ENCODE results near the gene GPX7. TPM values are rescaled to one million over a fixed set of nuclear protein-coding genes. Genes with fewer than 3 reads are reported as not detected.

Gene GPX7
- total RNA-seq, 1 donor, result 73.5 TPM

DNA sequence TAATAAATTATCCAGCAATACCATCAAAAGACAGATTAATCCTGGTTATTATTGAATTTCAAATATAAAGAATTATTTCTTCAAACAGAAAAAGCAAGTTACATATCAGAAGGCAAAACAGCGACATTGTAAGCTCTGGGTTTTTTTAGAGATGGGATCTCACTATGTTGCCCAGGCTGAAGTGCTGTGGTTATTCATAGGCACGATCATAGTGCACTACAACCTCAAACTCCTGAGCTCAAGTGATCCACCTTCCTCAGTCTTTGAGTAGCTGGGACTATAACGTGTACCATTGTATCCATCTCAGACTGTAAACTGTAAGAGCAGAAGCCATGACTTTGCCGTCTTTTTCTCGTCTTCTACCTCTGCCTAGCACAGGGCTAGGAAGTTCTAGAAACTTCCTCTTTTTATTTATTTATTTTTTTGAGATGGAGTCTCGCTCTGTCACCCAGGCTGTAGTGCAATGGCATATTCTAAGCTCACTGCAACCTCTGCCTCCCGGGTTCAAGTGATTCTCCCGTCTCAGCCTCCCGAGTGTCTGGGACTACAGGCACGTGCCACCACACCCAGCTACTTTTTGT, 20.0 kb upstream of the GPX7 start:
- Histone ChIP-seq H3K27ac (ENCODE audit: low read depth, low read length) (no peak overlapping the region), H3K36me3 (ENCODE audit: insufficient read depth, low read length) (no peaks in the 10 kb centered on the region), H4K20me1 (ENCODE audit: insufficient read depth, low read length) (no peaks in the 10 kb centered on the region), H3K4me3 (ENCODE audit: insufficient read depth, low read length) (no peak overlapping the region), H3K4me1 (ENCODE audit: insufficient read depth, low read length) (no peaks in the 10 kb centered on the region), H3K79me2 (ENCODE audit: insufficient read depth, low read length) (no peaks in the 10 kb centered on the region), H3K4me2 (ENCODE audit: insufficient read depth, low read length) (no peak overlapping the region), H2AFZ (ENCODE audit: low read length) (no peak overlapping the region), H3K9me3 (ENCODE audit: low read depth, low read length) (no peaks in the 10 kb centered on the region), H3K27me3 (ENCODE audit: insufficient read depth, low read length) (peaks cover 11% of the 10 kb centered on the region)
- TF ChIP-seq, protein P1, sequence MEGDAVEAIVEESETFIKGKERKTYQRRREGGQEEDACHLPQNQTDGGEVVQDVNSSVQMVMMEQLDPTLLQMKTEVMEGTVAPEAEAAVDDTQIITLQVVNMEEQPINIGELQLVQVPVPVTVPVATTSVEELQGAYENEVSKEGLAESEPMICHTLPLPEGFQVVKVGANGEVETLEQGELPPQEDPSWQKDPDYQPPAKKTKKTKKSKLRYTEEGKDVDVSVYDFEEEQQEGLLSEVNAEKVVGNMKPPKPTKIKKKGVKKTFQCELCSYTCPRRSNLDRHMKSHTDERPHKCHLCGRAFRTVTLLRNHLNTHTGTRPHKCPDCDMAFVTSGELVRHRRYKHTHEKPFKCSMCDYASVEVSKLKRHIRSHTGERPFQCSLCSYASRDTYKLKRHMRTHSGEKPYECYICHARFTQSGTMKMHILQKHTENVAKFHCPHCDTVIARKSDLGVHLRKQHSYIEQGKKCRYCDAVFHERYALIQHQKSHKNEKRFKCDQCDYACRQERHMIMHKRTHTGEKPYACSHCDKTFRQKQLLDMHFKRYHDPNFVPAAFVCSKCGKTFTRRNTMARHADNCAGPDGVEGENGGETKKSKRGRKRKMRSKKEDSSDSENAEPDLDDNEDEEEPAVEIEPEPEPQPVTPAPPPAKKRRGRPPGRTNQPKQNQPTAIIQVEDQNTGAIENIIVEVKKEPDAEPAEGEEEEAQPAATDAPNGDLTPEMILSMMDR (IDR thresholded peaks at IDR 0.05; ENCODE audit: extremely low read depth, low read depth, low read length), result no peak
- no peak for DNase-seq (ENCODE audit: insufficient read length, low spot score, missing footprints)

DNA sequence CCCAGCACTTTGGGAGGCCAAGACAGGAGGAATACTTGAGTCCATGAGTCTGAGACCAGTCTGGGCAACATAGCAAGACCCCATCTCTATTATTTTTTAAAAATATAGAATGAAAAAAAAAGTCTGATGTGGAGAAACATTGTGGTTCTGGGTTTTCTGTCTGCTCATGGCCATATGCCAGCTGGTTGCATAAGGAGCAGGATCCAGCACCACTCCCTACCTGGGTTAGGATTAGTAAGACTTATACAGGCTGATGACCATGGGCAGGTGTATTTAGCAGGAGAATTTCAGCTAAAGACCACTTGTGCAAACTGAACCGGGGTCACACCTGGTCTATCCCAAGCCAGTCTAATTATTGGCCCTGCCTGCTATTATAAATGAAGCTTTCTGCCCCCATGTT, 16.7 kb upstream of the GPX7 start:
- H4K20me1 ChIP-seq (ENCODE audit: insufficient read depth, low read length), result no peaks in the 10 kb centered on the region
- no peaks in the 10 kb centered on the region for H3K4me1 ChIP-seq (ENCODE audit: insufficient read depth, low read length)
- H3K79me2 ChIP-seq (ENCODE audit: insufficient read depth, low read length), result no peaks in the 10 kb centered on the region
- H3K27ac ChIP-seq (ENCODE audit: low read depth, low read length), result no peak overlapping the region
- H3K9me3 ChIP-seq (ENCODE audit: low read depth, low read length), result no peaks in the 10 kb centered on the region
- no peak overlapping the region for H2AFZ ChIP-seq (ENCODE audit: low read length)
- DNase-seq (ENCODE audit: insufficient read length, low spot score, missing footprints), result no peak
- no peak overlapping the region for H3K4me3 ChIP-seq (ENCODE audit: insufficient read depth, low read length)
- H3K4me2 ChIP-seq (ENCODE audit: insufficient read depth, low read length), result no peak overlapping the region
- peaks cover 13% of the 10 kb centered on the region for H3K27me3 ChIP-seq (ENCODE audit: insufficient read depth, low read length)
- TF ChIP-seq, protein P1 (IDR thresholded peaks at IDR 0.05; ENCODE audit: extremely low read depth, low read depth, low read length), result no peak
- H3K36me3 ChIP-seq (ENCODE audit: insufficient read depth, low read length), result no peaks in the 10 kb centered on the region

DNA sequence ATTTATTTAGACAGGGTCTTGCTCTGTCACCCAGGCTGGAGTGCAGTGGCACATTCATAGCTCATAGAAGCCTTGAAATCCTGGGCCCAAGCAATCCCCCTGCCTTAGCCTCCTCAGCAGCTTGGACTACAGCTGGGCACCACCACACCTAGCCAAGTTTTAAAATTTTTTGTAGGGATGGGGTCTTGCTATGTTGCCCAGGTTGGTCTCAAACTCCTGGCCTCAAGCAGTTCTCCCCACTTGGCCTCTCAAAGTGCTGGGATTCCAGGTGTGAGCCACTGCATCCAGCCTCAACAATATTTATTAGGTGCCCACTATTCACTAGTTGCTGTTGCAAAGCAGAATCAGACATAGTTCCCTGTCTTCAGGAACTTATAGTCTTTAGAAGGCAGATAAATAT, 14.1 kb upstream of the GPX7 start:
- Histone ChIP-seq H3K4me3 (ENCODE audit: insufficient read depth, low read length) (no peak overlapping the region), H3K4me2 (ENCODE audit: insufficient read depth, low read length) (no peak overlapping the region), H2AFZ (ENCODE audit: low read length) (no peak overlapping the region), H4K20me1 (ENCODE audit: insufficient read depth, low read length) (no peaks in the 10 kb centered on the region), H3K79me2 (ENCODE audit: insufficient read depth, low read length) (no peaks in the 10 kb centered on the region), H3K4me1 (ENCODE audit: insufficient read depth, low read length) (no peaks in the 10 kb centered on the region), H3K9me3 (ENCODE audit: low read depth, low read length) (no peaks in the 10 kb centered on the region), H3K27ac (ENCODE audit: low read depth, low read length) (no peak overlapping the region), H3K36me3 (ENCODE audit: insufficient read depth, low read length) (no peaks in the 10 kb centered on the region), H3K27me3 (ENCODE audit: insufficient read depth, low read length) (peaks cover 13% of the 10 kb centered on the region)
- DNase-seq (ENCODE audit: insufficient read length, low spot score, missing footprints), result no peak
- TF ChIP-seq, protein P1 (IDR thresholded peaks at IDR 0.05; ENCODE audit: extremely low read depth, low read depth, low read length), result no peak

DNA sequence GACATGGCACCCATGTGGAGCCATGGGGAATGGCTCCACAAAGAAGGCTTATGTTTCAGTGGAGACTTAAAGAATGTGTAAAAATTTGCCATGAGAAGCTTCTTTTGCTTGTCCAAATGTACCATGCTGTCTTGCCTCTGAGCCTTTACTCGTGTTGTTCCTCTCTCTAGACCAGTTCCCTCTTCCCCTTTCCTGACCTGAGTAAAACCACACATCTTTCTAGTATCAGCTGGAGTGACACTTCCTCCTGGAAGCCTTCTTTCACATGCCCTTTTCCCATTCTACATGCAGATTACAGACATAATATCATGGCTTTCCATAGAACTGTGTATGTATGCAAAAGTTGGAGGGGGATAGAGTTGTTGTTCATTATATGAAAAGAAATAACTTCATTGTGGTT, 13.6 kb upstream of the GPX7 start:
- Histone ChIP-seq H3K9me3 (ENCODE audit: low read depth, low read length) (no peaks in the 10 kb centered on the region), H2AFZ (ENCODE audit: low read length) (no peak overlapping the region), H3K27ac (ENCODE audit: low read depth, low read length) (no peak overlapping the region), H3K4me1 (ENCODE audit: insufficient read depth, low read length) (no peaks in the 10 kb centered on the region), H4K20me1 (ENCODE audit: insufficient read depth, low read length) (no peaks in the 10 kb centered on the region), H3K27me3 (ENCODE audit: insufficient read depth, low read length) (peaks cover 13% of the 10 kb centered on the region), H3K4me3 (ENCODE audit: insufficient read depth, low read length) (no peak overlapping the region), H3K79me2 (ENCODE audit: insufficient read depth, low read length) (no peaks in the 10 kb centered on the region), H3K4me2 (ENCODE audit: insufficient read depth, low read length) (no peak overlapping the region), H3K36me3 (ENCODE audit: insufficient read depth, low read length) (no peaks in the 10 kb centered on the region)
- TF ChIP-seq, protein P1 (IDR thresholded peaks at IDR 0.05; ENCODE audit: extremely low read depth, low read depth, low read length), result no peak
- no peak for DNase-seq (ENCODE audit: insufficient read length, low spot score, missing footprints)

Measured in osteoblast (primary cell).